Stimulated activated naive CD4-positive, alpha-beta T cell treated with Interleukin-2 at 50 U/mL for 16 hours (primary cell): ENCODE data around the gene ATP6V0E2.
"Not testable (repeated sequence)": the region's sequence is repeated elsewhere in the genome, so short reads cannot be mapped to it uniquely, and the experiment has no call there.

Experiments used
- DNase-seq: peaks from one replicate; lab custom pipeline; 2025; lab: John Stamatoyannopoulos, UW

Gene ATP6V0E2

GRCh38 chr7:149879766-149880637, 6.2 kb downstream of the ATP6V0E2 start:
- no peak for DNase-seq

- no peak for DNase-seq
Observed at GRCh38 chr7:149880638-149881311, 7.0 kb downstream of the ATP6V0E2 start.

GRCh38 chr7:149881328-149882247, 7.8 kb downstream of the ATP6V0E2 start:
- no peak for DNase-seq

- no peak for DNase-seq
Observed at GRCh38 chr7:149882248-149883047, 8.7 kb downstream of the ATP6V0E2 start.

GRCh38 chr7:149883048-149883438, 9.3 kb downstream of the ATP6V0E2 start:
- no peak for DNase-seq

- peak; percentile 38 for DNase-seq
Observed at GRCh38 chr7:149883452-149883861, 9.7 kb downstream of the ATP6V0E2 start.

- no peak for DNase-seq
Observed at GRCh38 chr7:149884016-149884415, 10.2 kb downstream of the ATP6V0E2 start.

- no peak for DNase-seq
Observed at GRCh38 chr7:149884541-149884940, 10.8 kb downstream of the ATP6V0E2 start.

GRCh38 chr7:149885191-149886017, 11.6 kb downstream of the ATP6V0E2 start:
- DNase-seq: no peak

GRCh38 chr7:149886018-149886415, 12.2 kb downstream of the ATP6V0E2 start:
- no peak for DNase-seq

- DNase-seq: no peak
Observed at GRCh38 chr7:149887311-149887710, 13.5 kb downstream of the ATP6V0E2 start.

GRCh38 chr7:149890715-149891114, 16.9 kb downstream of the ATP6V0E2 start:
- not testable (repeated sequence) for DNase-seq

- DNase-seq: not testable (repeated sequence)
Observed at GRCh38 chr7:149894957-149895356, 21.2 kb downstream of the ATP6V0E2 start.

- DNase-seq: not testable (repeated sequence)
Observed at GRCh38 chr7:149907776-149908376, 34.1 kb downstream of the ATP6V0E2 start.

- not testable (repeated sequence) for DNase-seq
Observed at GRCh38 chr7:149910219-149910618, 36.5 kb downstream of the ATP6V0E2 start.

- not testable (repeated sequence) for DNase-seq
Observed at GRCh38 chr7:149912126-149912525, 38.4 kb downstream of the ATP6V0E2 start.

- not testable (repeated sequence) for DNase-seq
Observed at GRCh38 chr7:149926414-149926813, 52.6 kb downstream of the ATP6V0E2 start.
